SK-N-DZ (cell line): Measurements from ENCODE around the gene ANXA2R. TPM values are rescaled to one million over a fixed set of nuclear protein-coding genes. Genes with fewer than 3 reads are reported as not detected.
"Not testable (repeated sequence)": the region's sequence is repeated elsewhere in the genome, so short reads cannot be mapped to it uniquely, and the experiment has no call there.

Experiments
- DNase-seq: peaks from one replicate; pipeline ENCODE4 v3.0.0-alpha.2; 2015; ENCODE audit warnings: low spot score
- polyA plus RNA-seq, 2 experiments: library from polyadenylated mRNA; depleted of rRNA; stranded (reverse); fragments of >200 nt; gene quantifications; 2 replicates each; pipeline ENCODE4 v1.2.3, GENCODE V29; 2014

Gene ANXA2R
- 0.16 and 0.74 TPM in 2 replicates for polyA plus RNA-seq (2014; cell fraction: cytosol; rRNA removed)
- 1.0 and 1.2 TPM in 2 replicates for polyA plus RNA-seq (2014; cell fraction: nucleus; rRNA removed)

- peak; percentile 92 for DNase-seq
Measured at GRCh38 chr5:43040287-43041098, at the start of gene ANXA2R. Gene ANXA2R (minus strand): TSS chr5:43040319. CDS start chr5:43040046, 273 bp downstream.

GRCh38 chr5:43086118-43086908 is 46.2 kb upstream of the ANXA2R start:
- not testable (repeated sequence) for DNase-seq

GRCh38 chr5:43085453-43085852 is 45.3 kb upstream of the ANXA2R start:
- no peak for DNase-seq

- not testable (repeated sequence) for DNase-seq
Measured at GRCh38 chr5:43084468-43084867, 44.3 kb upstream of the ANXA2R start.

GRCh38 chr5:43081345-43081744 is 41.2 kb upstream of the ANXA2R start:
- not testable (repeated sequence) for DNase-seq

GRCh38 chr5:43078956-43079355 is 38.8 kb upstream of the ANXA2R start:
- DNase-seq, result no peak

GRCh38 chr5:43077446-43078191 is 37.5 kb upstream of the ANXA2R start:
- not testable (repeated sequence) for DNase-seq

- no peak for DNase-seq
Measured at GRCh38 chr5:43075319-43076293, 35.5 kb upstream of the ANXA2R start.

- DNase-seq, result no peak
Measured at GRCh38 chr5:43074987-43075318, 34.8 kb upstream of the ANXA2R start.

GRCh38 chr5:43073597-43074546 is 33.8 kb upstream of the ANXA2R start:
- DNase-seq, result peak; percentile 40

GRCh38 chr5:43069401-43069720 is 29.2 kb upstream of the ANXA2R start:
- not testable (repeated sequence) for DNase-seq

GRCh38 chr5:43068037-43068436 is 27.9 kb upstream of the ANXA2R start:
- DNase-seq, result no peak

- peak; percentile 90 for DNase-seq
Measured at GRCh38 chr5:43066799-43067741, 27.0 kb upstream of the ANXA2R start.

- DNase-seq, result peak; percentile 74
Measured at GRCh38 chr5:43065948-43066798, 26.1 kb upstream of the ANXA2R start.

GRCh38 chr5:43065387-43065947 is 25.3 kb upstream of the ANXA2R start:
- no peak for DNase-seq

- DNase-seq, result no peak
Measured at GRCh38 chr5:43063721-43064171, 23.6 kb upstream of the ANXA2R start.
